GM21619 (cell line): ENCODE results near the gene RNF187.

Experiments used
- ATAC-seq: cut with Tn5 transposase; IDR thresholded peaks from one replicate; pipeline ENCODE4 v1.9.1; 2021; ENCODE audit not compliant: unreplicated experiment

The RNF187 gene

DNA sequence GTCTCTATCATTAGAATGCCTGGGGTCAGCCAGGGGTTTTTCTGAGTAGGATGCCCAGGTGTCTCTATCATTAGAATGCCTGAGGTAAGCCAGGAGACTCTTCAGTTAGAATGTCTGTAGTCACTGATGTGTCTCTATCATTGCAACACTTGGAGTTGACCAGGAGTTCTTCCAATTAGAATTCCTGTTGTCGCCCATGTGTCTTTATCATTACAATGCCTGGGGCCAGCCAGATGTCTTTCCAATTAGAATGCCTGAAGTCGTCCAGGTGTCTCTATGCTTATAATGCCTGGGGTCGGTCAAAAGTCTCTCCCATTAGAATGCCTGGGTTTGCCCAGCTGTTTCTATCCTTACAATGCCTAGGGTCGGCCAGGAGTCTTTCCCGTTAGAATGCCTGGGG lies 55.8 kb downstream of the RNF187 start:
- ATAC-seq: no peak

DNA sequence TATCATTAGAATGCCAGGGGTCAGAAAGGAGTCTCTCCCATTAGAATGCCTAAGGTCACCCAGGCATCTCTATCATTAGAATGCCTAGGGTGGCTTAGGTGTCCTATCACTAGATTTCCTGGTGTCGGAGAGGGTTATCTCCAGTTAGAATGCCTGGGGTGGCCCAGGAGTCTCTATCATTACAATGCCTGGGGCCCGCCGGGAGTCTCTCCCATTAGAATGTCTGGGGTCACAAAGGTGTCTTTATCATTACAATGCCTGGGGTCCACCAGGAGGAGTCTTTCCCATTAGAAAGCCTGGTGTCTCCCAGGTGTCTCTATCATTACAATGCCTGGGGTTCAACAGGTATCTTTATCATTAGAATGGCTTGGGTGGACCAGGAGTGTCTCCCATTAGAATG lies 56.2 kb downstream of the RNF187 start:
- ATAC-seq: no peak

DNA sequence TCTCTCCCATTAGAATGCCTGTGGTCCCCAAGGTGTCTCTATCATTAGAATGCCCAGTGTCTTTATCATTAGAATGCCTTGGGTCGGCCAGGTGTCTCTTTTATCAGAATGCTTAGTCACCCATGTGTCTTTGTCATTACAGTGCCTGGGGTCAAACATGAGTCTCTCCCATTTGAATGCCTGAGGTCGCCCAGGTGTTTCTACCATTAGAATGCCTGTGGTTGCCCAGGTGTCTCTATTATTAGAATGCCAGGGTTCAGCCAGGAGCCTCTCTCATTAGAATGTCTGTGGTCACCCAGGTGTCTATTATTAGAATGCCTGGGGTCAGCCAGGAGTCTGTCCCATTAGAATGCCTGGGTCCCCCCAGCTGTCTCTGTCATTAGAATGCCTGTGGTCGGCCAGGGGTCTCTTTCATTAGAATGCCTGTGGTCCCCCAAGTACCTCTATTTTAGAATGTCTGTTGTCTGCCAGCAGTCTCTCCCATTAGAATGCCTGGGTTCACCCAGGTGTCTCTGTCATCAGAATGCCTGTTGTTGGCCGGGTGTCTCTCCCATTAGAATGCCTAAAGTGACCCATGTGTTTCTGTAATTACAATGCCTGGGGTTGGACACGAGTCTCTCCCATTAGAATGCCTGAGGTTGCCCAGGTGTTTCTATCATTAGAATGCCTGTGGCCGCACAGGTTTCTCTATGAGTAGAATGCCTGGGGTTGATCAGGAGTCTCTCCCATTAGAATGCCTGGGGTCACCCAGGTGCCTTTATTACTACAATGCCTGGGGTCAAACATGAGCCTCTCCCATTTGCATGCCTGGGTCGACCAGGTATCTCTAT lies 57.1 kb downstream of the RNF187 start:
- ATAC-seq: no peak

DNA sequence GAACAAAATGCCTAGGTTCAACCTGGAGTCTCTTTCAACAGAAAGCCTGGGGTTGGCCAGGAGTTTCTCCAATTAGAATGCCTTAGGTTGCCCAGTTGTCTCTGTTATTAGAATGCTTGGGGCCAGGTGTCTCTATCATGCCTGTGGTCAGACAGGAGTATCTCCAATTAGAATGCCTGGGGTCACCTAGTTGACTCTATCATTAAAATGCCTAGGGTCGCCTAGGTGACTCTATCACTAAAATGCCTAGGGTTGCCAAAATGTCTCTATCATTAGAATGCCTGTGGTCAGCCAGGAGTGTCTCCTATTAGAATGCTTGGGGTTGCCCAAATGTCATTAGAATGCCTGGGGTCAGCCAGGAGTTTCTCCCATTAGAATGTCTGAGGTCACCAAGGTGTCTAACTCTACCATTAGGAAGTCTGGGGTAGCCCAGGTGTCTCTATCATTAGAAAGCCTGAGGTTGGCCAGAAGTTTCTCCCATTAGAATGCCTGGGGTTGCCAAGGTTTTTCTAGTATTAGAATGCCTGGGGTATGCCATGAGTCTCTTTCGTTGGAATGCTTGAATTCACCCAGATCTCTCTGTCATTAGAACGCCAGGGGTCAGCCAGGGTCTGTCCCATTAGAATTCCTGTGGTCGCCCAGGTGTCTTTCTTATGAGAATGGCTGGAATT lies 57.9 kb downstream of the RNF187 start:
- no peak for ATAC-seq
